Activated CD4-positive, CD25-positive, alpha-beta regulatory T cell treated with anti-CD3 and anti-CD28 coated beads, Interleukin-2, amount 50 U/mL, for 72 hours (primary cell): ENCODE data around the gene TTC7B.

Experiments
- DNase-seq: peaks from one replicate; pipeline ENCODE4 v3.0.0; 2021

Gene TTC7B

GRCh38 chr14:90500665-90501370 is 315.4 kb downstream of the TTC7B start:
- no peak for DNase-seq

- DNase-seq = no peak
Measured at GRCh38 chr14:90499908-90500664, 316.1 kb downstream of the TTC7B start.

- no peak for DNase-seq
Measured at GRCh38 chr14:90499121-90499520, 317.1 kb downstream of the TTC7B start.

GRCh38 chr14:90498198-90498597 is 318.0 kb downstream of the TTC7B start:
- no peak for DNase-seq

GRCh38 chr14:90496379-90496778 is 319.9 kb downstream of the TTC7B start:
- DNase-seq = no peak

GRCh38 chr14:90495357-90496276 is 320.6 kb downstream of the TTC7B start:
- no peak for DNase-seq

- no peak for DNase-seq
Measured at GRCh38 chr14:90491911-90492531, 324.2 kb downstream of the TTC7B start.

- DNase-seq = no peak
Measured at GRCh38 chr14:90491221-90491885, 324.9 kb downstream of the TTC7B start.

GRCh38 chr14:90490720-90491050 is 325.5 kb downstream of the TTC7B start:
- no peak for DNase-seq

- DNase-seq = no peak
Measured at GRCh38 chr14:90489916-90490719, 326.1 kb downstream of the TTC7B start.

- no peak for DNase-seq
Measured at GRCh38 chr14:90489306-90489705, 326.9 kb downstream of the TTC7B start.

- DNase-seq = no peak
Measured at GRCh38 chr14:90488256-90488655, 328.0 kb downstream of the TTC7B start.

- DNase-seq = no peak
Measured at GRCh38 chr14:90487462-90487861, 328.8 kb downstream of the TTC7B start.

GRCh38 chr14:90487031-90487430 is 329.2 kb downstream of the TTC7B start:
- no peak for DNase-seq

- no peak for DNase-seq
Measured at GRCh38 chr14:90484291-90484690, 331.9 kb downstream of the TTC7B start.

- no peak for DNase-seq
Measured at GRCh38 chr14:90483571-90483974, 332.7 kb downstream of the TTC7B start.

- DNase-seq = no peak
Measured at GRCh38 chr14:90483117-90483516, 333.1 kb downstream of the TTC7B start.

- DNase-seq = no peak
Measured at GRCh38 chr14:90475298-90475697, 340.9 kb downstream of the TTC7B start.
